ENCODE data around the gene SLC35D2. TPM values are rescaled to one million over a fixed set of nuclear protein-coding genes. Genes with fewer than 3 reads are reported as not detected.
A peak's percentile ranks its signal among the peaks of the same experiment; 100 is the strongest.

SLC35D2 gene
- total RNA-seq, 4 donors from 2014 or later: 20.5 to 29.5 (median 21.8) TPM

GRCh38 chr9:96418083-96418919 is 34.8 kb upstream of the SLC35D2 start, which contains the start of gene ZNF367:
Gene ZNF367, minus strand, starts transcription at chr9:96418370. Its CDS starts 338 bp downstream, at chr9:96418032.
- intact Hi-C loops (cut with DNase I): no loop called here
- H3K9me3 ChIP-seq: no peaks in the 10 kb centered on the region
- TF ChIP-seq POLR2A (IDR thresholded peaks at IDR 0.05; ENCODE audit: low read depth): no peak
- no peak for TF ChIP-seq EP300 (IDR thresholded peaks at IDR 0.05)
- peak in 1 of 3 experiments; percentile 14 for TF ChIP-seq CTCF (IDR thresholded peaks at IDR 0.05)
- TF ChIP-seq POLR2AphosphoS5 (IDR thresholded peaks at IDR 0.05): peak in 1 of 2 donors; percentile 67
- H3K27ac ChIP-seq (replicated peaks in 1 of 4): peak within 1 kb of the TSS; percentile 97 to 100 (median 100)
- no peaks in the 10 kb centered on the region for H3K36me3 ChIP-seq
- WGBS: no CpG with 5 or more reads among the region's 100 CpGs
- DNase-seq (ENCODE audit: extremely low spot score): peak; percentile 99
- H3K27me3 ChIP-seq: no peaks in the 10 kb centered on the region
- H3K4me3 ChIP-seq: peak within 1 kb of the TSS; percentile 78 to 96 (median 90)
- H3K4me1 ChIP-seq: peaks cover 27 to 38% (median 30%) of the 10 kb centered on the region in 4 donors

- Histone ChIP-seq H3K36me3 (no peaks in the 10 kb centered on the region), H3K27me3 (no peaks in the 10 kb centered on the region), H3K9me3 (no peaks in the 10 kb centered on the region), H3K4me3 (peak overlapping the region; percentile 78 to 96 (median 90)), H3K27ac (replicated peaks in 1 of 4) (peak overlapping the region; percentile 97 to 100 (median 100)), H3K4me1 (peaks cover 27 to 38% (median 30%) of the 10 kb centered on the region in 4 donors)
- 0% methylated on average over 11 of the region's 62 CpGs for WGBS
- intact Hi-C loops (cut with DNase I): no loop called here
- DNase-seq (ENCODE audit: extremely low spot score): no peak
- TF ChIP-seq CTCF (IDR thresholded peaks at IDR 0.05) (no peak), POLR2A (IDR thresholded peaks at IDR 0.05; ENCODE audit: low read depth) (no peak), EP300 (IDR thresholded peaks at IDR 0.05) (no peak), POLR2AphosphoS5 (IDR thresholded peaks at IDR 0.05) (no peak)
Measured at GRCh38 chr9:96417661-96418082, 34.2 kb upstream of the SLC35D2 start.

GRCh38 chr9:96417051-96417586 is 33.6 kb upstream of the SLC35D2 start:
- Histone ChIP-seq H3K27me3 (no peaks in the 10 kb centered on the region), H3K36me3 (no peaks in the 10 kb centered on the region), H3K4me1 (peaks cover 27 to 38% (median 30%) of the 10 kb centered on the region in 4 donors), H3K27ac (replicated peaks in 1 of 4) (peak overlapping the region; percentile 97 to 100 (median 100)), H3K4me3 (peak overlapping the region; percentile 78 to 96 (median 90)), H3K9me3 (no peaks in the 10 kb centered on the region)
- 1% methylated on average over 9 of the region's 50 CpGs for WGBS
- intact Hi-C loops (cut with DNase I): no loop called here
- peak; percentile 97 for DNase-seq (ENCODE audit: extremely low spot score)
- TF ChIP-seq POLR2AphosphoS5 (IDR thresholded peaks at IDR 0.05) (peak; percentile 85 to 90), EP300 (IDR thresholded peaks at IDR 0.05) (no peak), CTCF (IDR thresholded peaks at IDR 0.05) (peak; percentile 35 to 41 (median 37)), POLR2A (IDR thresholded peaks at IDR 0.05; ENCODE audit: low read depth) (peak; percentile 41)

GRCh38 chr9:96413302-96414221 is 30.1 kb upstream of the SLC35D2 start:
- intact Hi-C loops (cut with DNase I): loop anchor here (2.0 kb wide), 1 partner anchor 35 kb away; no protein-coding TSS in a partner anchor
- Histone ChIP-seq H3K27me3 (no peaks in the 10 kb centered on the region), H3K27ac (replicated peaks in 1 of 4) (no peak overlapping the region), H3K4me3 (no peak overlapping the region), H3K36me3 (no peaks in the 10 kb centered on the region), H3K4me1 (peaks cover 5 to 14% (median 8%) of the 10 kb centered on the region in 4 donors), H3K9me3 (no peaks in the 10 kb centered on the region)
- no peak for DNase-seq (ENCODE audit: extremely low spot score)
- no peak for TF ChIP-seq CTCF (IDR thresholded peaks at IDR 0.05)
- TF ChIP-seq POLR2AphosphoS5 (IDR thresholded peaks at IDR 0.05): no peak
- no peak for TF ChIP-seq EP300 (IDR thresholded peaks at IDR 0.05)
- no peak for TF ChIP-seq POLR2A (IDR thresholded peaks at IDR 0.05; ENCODE audit: low read depth)
- 61% methylated on average over 7 of the region's 7 CpGs for WGBS
